Measurements from ENCODE around the gene DOCK1.

The DOCK1 gene

GRCh38 chr10:127142856-127143255 lies 237.6 kb downstream of the DOCK1 start:
- no peak for DNase-seq (ENCODE audit: low spot score)

GRCh38 chr10:127145173-127145572 lies 239.9 kb downstream of the DOCK1 start:
- DNase-seq (ENCODE audit: low spot score), result no peak

DNA sequence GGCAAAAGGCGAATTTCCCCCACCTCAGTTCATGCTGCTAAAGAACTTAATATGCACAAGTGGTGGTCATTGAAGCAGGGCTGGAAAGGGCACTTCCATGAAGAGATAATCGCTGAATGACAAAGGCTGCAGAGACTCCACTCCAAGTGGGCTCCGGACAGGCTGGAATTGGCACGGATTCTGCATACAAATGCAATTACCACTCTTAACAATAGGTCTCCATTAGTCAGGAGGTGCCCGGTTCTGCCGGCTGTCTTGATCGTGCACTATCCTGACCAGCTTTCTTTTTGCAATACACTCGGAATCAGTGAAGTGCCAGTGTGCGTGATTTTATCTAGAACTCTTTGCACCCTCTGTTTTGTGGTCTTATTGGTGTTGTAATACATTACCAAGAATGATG lies 241.4 kb downstream of the DOCK1 start:
- no peak for DNase-seq (ENCODE audit: low spot score)

DNA sequence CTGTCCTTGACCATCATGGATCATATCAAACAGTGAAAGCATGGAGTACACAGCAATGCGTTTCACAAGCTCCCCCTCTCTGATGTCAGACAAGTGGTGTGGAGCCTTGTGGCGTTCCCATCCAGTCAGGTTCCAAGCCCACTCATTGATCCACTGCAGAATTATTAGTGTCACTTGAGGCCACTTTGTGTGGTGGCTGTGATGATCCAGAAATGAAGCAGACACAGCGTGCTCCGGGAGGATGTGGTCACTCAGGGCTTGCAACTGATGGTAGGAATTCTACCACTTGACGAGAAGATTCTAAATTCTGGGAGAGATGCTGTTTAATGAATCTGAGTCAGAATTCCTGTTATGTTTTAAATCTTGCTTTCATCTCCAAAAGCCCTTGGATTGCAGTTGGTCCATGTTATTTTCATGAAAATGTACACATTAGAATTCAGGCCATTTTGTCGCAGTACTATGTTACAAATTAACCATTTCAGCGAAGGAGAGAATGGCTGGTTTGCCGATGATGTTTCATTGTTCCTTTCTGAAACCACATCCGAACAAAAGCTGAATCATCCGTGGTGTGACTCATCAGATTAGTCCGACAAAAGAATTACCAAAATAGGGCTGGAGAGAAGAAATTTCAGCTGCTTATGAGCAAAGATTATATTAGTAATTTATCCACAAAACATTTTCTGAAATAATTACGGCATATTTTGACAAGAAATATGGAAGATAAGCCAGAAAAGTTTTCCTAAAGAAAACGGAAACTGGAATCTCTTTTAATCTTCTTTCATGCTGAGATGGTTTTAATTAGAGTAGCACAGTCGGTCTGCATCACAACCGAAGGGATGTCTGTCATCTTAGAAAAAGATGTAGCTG lies 243.1 kb downstream of the DOCK1 start:
- DNase-seq (ENCODE audit: low spot score), result no peak

DNA sequence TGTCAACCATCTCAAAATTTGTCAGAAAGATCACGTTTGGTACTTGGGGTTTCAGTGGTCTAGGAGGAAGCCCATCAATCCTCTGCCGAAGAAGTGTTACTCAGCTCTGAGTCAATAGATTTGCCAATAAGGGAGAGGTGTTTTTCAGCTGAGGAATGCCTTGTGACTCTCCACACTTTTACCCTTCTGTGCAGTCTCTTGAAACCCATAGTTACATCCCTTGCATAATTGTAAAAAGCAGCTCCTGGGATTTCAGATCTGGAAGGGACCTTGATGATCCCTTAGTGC lies 243.6 kb downstream of the DOCK1 start:
- no peak for DNase-seq (ENCODE audit: low spot score)

DNA sequence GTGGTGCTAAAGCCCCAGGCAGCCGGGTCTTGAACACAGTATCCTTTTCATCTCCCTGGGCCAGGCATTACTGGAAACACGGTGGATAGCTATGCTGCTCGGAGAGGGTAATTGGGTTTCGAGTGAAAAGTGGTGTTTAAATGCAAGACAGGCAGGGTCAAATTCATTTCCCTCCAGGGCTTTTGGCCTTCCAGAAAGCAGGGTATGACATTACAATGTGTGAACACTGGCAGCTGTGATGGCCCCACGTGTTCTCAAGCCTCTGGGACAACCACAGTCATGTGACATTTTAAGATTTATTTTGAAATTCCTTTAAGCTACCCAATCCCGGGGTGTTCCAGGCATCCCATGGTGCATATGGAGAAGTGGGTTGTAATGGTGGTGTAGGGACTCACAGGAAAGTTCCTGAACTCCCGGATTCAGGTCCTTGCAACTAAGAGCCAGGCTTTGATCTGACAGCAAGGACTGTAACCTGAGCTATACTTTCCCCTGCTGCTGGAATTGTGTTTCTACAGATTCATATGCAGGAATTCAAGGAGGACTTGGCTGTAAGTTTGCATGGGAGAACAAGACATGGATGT lies 244.4 kb downstream of the DOCK1 start:
- DNase-seq (ENCODE audit: low spot score), result no peak

DNA sequence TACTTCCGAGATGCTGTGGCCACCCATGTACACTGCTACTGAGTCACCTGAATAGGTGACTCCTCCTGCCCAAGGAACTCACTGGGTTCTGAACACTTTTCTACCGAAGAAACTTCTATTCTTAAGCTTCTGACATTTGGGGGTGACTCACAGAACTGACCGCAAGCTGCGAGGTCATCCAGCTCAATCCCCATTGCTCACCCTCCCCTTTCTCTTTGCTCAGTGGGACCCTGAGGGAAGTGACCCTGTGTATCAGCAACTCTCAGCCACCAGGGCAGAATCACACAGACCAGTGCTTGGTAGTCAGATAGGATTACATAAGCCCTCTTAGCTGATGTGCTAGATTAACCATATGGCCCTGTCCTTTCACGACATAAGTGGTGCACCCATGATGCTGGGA lies 244.9 kb downstream of the DOCK1 start:
- DNase-seq (ENCODE audit: low spot score), result no peak

DNA sequence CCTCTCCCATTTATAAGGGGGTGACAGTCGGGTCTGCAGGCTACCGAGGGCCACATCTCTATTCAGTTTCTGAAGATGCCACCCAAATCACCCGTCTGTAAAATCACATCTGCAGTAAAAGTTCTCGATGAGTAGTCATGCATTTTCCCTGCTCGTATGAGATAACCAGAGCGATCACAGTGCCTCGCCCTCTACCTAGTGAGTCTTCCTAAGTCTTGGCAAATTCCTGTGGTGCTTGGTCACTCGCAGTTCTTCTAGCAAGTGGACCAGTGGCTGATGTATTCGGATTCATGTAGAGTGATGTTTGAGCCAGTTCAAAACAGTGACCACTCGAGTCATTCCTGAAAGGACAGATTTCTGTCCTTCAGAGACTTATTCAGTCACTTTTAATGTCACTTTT lies 246.3 kb downstream of the DOCK1 start:
- no peak for DNase-seq (ENCODE audit: low spot score)

- DNase-seq (ENCODE audit: low spot score), result no peak
Observed at GRCh38 chr10:127151981-127152699, 246.9 kb downstream of the DOCK1 start.

DNA sequence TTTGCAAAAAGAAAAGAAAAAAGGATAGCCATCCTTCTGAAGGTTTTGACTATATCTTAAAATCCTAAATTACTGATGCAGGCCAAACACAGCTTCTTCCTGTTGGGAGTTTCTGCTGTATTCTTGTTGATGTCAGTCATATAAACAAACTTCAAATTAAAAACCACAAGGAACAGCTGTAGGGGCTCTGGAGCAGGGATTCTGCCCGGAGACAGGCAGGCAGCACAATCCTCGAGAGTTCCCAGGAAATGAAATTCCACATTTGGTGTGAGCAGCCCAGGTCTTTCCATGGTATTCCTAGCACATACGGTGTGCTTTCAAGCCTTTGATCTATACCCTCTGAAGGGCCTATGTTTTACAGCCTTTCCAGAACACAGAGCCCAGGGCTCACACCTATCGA lies 248.0 kb downstream of the DOCK1 start:
- DNase-seq (ENCODE audit: low spot score), result no peak

DNA sequence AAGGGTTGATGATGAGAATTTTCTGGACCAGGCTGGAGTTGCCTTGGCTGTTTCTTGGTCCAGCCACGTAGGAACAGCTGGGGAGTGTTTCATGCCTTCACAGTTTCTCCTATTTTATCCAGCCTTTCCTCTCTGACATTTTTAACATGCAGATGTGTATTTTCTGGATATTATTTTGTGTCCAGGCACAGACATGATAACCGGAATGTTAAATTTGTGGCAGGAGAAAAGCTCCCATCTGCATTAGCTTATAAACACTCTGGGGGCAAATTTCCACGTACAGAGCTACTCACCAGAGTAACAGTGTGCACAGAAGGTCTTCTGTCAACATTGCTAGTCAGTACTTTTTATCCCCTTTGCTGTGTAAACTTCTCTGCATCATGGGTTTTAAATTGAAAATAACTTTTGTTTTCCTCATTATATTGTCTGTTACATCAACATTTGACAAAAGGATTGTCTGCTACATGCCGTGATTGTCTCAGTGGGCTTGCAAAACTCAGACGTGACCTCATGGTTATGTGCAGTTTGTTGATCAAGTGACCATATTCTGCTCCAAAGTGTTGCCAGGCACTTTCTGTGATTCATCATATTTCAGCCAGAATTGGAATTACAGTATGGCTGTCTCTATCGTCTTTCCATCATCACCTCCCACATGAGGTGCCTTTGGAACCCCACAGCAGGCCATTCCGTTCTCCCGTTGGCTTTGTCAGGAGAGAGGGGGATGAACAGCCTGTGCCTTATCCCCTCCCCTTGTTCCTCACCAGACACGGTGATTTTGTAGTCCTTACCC lies 249.8 kb downstream of the DOCK1 start:
- DNase-seq (ENCODE audit: low spot score), result no peak

DNA sequence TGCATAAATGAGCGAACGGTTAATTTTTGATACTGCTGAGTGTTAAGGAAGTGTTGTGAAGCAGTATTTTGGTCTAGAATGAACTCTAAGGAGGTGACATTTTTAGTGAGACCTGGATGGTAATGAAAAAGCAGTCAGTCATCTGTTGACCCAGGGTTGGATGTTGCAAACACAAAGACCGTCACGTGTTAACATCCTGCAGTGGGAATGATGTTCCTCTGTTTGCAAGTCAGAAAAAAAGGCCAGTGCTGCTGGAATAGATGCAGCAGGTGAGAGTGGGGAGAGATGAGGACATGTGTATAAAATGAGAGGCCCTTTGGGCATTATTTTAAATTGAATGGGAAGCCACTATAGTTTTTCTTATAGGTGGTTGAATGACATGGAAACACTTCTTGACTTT lies 251.9 kb downstream of the DOCK1 start:
- no peak for DNase-seq (ENCODE audit: low spot score)

- no peak for DNase-seq (ENCODE audit: low spot score)
Observed at GRCh38 chr10:127157506-127158200, 252.4 kb downstream of the DOCK1 start.

- DNase-seq (ENCODE audit: low spot score), result no peak
Observed at GRCh38 chr10:127158662-127159061, 253.4 kb downstream of the DOCK1 start.

DNA sequence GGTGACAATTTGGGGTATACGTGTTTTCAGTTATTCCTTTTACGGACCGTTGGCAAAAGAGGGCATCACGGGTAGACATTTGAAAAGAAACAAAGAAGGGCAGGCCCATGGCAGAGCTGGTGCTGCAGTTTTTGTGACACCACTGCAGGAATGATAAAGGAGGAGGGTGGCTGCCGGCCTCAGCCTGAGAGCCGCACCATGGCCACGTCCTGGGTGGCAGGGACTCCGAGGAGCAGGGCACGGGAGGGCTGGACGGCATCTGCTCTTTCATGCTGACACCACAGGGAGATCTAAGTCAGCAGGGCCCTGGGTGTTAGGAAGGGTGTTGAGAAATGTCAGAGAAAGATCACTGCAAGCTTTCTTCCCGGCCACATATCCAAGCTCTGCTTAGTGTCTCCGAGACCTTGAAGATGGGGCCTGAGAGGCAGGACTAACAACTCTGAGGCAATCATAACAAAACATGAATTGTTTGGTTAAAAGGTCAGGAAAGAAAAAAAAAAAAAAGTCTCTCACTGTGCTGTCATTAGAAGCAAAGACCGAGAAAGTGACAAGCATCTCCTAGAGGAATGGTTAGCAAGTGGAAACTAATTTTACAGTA lies 254.5 kb downstream of the DOCK1 start:
- DNase-seq (ENCODE audit: low spot score), result no peak

DNA sequence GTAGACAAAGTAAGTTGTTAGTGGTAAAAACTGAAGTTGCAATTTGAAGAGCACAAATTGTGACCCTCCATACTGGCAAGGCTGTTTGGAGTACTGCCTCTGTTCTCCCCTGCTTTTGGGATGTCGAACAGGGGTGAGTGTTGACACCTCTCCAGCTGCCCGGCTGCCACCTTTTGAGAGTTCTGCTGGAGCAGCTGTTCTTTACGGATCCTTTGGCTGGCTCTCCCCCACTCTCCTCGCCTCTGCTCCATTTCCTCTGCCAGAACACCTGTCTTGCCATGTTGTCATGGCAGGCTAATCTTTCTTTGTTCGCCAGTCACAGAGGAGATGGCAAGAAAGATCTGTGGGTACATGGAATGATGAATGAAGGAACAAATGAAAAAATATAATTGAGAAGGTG lies 256.3 kb downstream of the DOCK1 start:
- no peak for DNase-seq (ENCODE audit: low spot score)

DNA sequence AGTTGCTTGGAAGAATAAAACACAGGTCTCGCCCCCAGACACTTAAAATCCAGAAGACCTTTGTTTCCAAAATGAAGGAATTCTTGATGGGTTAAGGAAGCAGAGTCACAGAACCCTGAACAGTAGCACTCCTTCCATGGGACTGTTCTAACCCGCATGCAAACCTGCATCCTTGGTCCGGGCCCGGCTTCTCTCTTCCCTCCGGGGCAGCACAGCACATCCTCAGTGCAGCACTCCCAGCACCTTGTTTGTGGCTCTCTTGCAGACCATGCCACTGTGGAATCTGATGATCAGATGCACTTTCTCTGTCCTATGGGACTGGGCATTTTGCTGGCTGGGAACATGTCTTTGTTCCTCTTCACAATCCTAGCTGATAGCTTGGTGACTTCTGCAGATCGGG lies 257.6 kb downstream of the DOCK1 start:
- DNase-seq (ENCODE audit: low spot score), result no peak

DNA sequence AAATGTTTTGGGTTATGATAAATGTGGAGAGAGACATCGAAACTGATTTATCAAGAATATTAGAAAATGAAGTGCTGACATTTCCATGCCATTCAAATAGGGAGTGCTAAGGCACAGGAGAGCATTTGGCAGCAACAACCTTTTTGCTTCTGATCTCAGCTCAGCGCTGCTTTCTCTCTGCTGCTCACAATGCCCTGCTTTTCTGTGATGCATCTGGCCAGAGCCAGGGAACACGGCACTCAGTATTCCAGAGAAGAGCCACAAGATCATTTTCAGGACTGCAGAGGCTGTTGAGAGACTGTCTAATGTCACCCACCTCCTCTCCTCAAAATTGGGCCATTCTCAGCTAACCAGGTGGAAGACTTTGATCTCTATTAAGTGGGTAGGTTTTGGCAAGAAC lies 263.0 kb downstream of the DOCK1 start:
- DNase-seq (ENCODE audit: low spot score), result no peak

GRCh38 chr10:127174866-127175265 lies 269.6 kb downstream of the DOCK1 start:
- DNase-seq (ENCODE audit: low spot score), result no peak

- no peak for DNase-seq (ENCODE audit: low spot score)
Observed at GRCh38 chr10:127175357-127176110, 270.3 kb downstream of the DOCK1 start.

- DNase-seq (ENCODE audit: low spot score), result no peak
Observed at GRCh38 chr10:127176649-127177048, 271.4 kb downstream of the DOCK1 start.

All from NAMALWA (cell line).